HG02678 (cell line): ENCODE results near the gene BIRC6.
"Not testable (repeated sequence)": the region's sequence is repeated elsewhere in the genome, so short reads cannot be mapped to it uniquely, and the experiment has no call there.

ENCODE experiments used
- ATAC-seq: cut with Tn5 transposase; IDR thresholded peaks from one replicate; pipeline ENCODE4 v1.9.1; 2021; ENCODE audit warnings: mild to moderate bottlenecking, moderate library complexity; ENCODE audit not compliant: unreplicated experiment

The BIRC6 gene

GRCh38 chr2:32446369-32446768 lies 89.5 kb downstream of the BIRC6 start:
- no peak for ATAC-seq

DNA sequence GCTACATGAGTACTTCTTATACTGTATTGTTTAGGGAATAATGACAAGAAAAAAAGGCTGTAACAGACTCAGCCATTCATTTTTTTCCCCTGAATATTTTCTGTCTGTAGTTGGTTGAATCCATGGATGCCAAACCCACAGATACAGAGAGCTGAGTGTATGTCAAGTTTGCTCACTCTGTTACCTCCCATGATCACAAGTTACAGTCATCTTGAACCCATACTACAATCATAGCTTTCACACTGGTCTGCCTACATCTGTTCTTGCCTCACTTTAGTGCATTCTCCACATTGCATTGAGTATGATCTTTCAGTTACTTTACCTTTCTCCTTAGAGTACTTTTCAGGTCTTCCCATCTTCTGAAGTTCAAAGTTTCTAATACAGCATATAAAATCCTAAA lies 94.0 kb downstream of the BIRC6 start:
- no peak for ATAC-seq

GRCh38 chr2:32452338-32453064 lies 95.7 kb downstream of the BIRC6 start:
- ATAC-seq = no peak

GRCh38 chr2:32453242-32454062 lies 96.6 kb downstream of the BIRC6 start:
- ATAC-seq = no peak

DNA sequence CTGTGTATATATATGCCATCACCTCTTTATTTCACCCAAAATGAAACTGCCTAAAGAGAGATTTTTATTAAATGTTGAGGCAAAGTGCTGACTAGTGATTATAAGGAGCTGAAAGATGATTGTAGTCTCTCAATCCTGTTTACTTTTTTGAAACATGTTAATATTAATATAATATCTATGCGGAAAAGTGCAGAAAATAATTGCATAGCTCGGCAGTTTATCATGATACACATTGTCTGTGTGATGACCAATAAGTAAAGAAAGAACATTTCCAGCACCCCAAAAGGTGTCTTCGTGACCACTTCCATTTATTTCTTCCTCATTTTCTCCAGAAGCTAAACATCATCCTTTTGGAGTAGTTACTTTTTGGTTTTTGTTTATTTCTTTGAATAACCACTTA lies 99.0 kb downstream of the BIRC6 start:
- ATAC-seq = no peak

DNA sequence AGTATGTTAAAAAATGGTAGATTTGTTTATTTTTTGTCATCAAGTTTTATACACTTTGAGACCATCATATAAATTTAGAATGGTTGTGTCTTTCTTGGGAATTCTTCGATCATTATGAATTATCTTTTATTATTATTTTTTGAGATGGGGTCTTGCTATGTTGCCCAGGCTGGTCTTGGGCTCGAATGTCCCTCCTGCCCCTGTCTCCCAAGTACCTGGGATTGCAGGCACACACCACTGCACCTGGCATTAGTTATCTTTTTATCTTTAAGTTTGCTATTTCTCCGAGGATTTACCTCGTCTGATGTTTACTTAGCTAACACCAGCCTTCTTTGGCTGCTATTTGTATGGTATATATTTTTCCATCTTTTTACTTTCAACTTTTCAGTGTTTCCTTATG lies 100.0 kb downstream of the BIRC6 start:
- ATAC-seq = no peak

- no peak for ATAC-seq
Measured at GRCh38 chr2:32457814-32458213, 101.0 kb downstream of the BIRC6 start.

GRCh38 chr2:32460861-32461260 lies 104.0 kb downstream of the BIRC6 start:
- not testable (repeated sequence) for ATAC-seq

- ATAC-seq = no peak
Measured at GRCh38 chr2:32463110-32463509, 106.3 kb downstream of the BIRC6 start.

DNA sequence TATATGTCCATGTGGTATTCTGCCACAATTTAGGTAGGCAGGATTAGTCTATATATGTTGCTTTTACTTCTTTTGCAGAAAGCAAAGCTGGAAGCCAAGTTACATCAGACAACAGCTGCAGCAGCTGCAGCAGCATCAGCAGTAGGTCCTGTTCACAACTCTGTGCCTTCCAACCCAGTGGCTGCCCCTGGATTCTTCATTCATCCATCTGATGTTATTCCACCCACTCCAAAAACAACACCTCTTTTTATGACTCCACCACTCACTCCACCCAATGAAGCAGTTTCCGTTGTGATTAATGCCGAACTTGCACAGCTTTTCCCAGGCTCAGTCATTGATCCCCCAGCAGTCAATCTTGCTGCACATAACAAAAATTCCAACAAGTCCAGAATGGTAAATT lies 107.6 kb downstream of the BIRC6 start:
- ATAC-seq = no peak

DNA sequence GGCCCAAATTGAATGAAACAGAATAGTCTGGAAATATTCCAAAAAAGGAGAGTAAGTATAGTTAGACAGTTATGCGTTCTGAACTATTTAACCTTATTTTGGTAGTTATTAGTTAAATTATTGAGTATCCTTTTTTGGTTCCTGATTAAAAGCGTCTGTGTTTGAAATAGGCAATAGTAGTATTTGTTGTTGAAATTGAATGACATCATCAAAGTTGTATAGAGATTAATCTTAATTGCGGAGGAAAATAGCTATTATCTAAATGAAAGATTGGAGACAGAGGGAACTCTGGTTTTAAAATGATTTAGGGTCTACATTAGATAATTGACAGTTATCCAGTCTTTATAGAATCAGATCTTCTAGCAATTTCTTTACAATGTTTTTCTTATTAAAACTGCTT lies 115.8 kb downstream of the BIRC6 start:
- no peak for ATAC-seq

DNA sequence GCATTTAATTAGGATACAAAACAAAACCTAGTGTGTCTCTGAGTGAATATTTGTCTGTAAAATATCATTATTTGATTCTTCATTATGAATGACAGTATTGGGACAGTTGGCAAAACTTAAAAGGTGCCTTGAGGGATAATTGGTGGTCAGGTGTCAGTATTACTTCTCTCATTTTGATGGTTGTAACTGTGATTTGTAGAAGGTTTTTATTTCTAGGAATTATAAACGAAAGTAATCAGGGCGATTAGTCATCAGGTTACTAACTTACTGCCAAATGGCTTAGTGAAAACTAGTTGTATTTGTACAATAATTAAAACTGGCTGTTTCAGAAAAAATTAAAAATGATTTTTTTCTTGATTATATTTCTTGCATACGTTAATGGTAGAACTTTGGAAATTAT lies 117.6 kb downstream of the BIRC6 start:
- ATAC-seq = no peak

DNA sequence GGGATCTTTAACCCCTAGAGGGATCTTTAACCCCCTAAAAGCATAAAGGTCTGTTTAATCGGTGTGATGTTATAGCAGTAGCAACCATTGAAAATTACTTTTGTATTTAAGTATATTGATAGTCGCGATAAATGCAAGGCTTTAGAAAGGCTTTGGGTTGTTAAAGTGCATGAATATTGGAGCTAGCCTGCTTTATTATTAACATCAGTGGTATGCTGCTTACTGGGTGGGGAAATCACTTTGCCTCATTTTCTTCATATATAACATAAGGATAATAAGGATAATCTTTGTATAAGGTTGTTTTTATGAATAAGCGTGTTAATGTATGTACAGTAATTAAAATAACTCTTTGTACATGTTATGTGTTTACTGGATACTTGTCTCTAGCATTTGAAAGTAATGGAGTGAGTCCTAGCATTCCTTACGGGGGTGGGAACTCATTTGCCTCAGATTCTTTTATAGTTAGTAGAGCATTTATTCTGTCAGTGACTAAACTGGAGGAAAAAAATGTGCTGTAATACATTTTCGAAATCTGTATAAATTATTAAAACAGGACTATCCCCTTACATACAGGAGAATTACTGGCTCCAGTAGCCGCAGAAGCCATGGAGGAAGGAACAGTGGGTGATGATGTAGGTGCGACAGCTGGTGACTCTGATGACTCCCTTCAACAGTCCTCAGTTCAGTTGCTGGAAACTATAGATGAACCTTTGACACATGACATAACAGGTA lies 122.2 kb downstream of the BIRC6 start:
- no peak for ATAC-seq

DNA sequence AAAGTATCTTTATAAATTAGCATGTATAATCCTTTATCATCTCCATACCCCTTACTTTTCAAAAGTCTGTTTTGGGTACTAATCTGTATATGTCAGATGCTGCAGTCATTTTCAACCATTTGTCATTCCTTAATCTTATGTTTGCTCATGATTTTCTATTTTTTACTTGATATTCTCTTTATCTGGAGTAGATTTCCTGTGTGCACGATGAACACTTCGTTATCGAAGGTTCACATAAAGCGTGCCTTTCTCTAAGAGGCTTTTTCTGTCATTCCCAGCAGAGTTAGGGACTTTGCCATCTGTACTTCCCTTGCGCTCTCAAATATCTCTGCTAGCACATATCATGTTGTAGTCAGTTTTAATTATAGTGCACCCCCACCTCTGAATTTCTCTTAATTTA lies 123.2 kb downstream of the BIRC6 start:
- ATAC-seq = no peak

DNA sequence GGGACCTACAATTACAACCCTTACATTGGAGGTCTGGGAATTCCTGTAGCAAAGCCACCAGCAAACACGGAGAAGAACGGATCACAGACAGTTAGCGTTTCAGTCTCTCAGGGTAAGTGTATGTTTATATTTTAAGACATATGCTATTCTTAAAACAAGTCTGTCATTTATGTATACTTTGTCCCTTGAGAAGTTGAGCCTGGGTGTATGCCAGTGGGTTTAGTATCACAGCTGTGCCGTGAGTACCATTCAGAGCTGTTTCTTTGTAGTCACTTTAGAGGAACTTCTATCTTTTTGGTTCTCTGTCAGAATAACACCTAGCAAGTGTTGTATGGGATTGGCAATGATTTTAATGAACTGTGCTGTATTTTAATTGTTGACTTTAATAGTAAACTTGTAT lies 125.6 kb downstream of the BIRC6 start:
- no peak for ATAC-seq

DNA sequence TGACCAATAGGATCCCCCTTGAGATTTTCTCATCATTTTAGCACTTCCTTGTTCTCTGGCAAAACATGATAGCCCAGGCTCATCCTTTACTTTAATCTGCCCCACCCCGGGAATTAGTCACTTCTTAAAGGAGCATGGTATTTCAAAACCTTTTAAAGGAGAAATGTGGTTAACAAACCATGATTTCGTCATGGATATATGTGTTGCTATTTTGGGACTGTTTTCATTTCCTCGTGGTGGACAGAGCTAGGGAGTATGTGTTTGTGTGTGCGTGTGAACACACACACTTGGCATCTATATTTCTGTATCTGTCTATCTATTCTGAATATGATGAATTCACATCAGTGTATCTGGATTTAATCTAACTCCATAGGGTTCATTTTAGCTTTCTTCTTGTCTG lies 128.1 kb downstream of the BIRC6 start:
- ATAC-seq = no peak

DNA sequence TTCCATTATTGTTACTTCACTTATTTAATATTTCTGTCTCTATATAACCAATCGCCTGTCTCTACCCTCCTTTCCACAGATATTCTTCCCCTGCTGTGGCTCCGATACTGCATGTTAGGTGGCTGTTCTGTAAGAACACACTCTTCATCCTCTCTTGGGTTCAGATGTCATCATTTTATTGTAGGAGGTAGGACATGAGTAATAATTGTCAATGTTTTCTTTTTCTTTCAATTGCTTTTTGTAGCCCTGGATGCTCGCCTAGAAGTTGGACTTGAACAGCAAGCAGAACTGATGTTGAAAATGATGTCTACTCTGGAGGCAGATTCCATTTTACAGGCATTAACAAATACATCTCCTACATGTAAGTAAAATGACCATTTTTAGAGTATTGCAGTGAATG lies 128.6 kb downstream of the BIRC6 start:
- ATAC-seq = no peak

DNA sequence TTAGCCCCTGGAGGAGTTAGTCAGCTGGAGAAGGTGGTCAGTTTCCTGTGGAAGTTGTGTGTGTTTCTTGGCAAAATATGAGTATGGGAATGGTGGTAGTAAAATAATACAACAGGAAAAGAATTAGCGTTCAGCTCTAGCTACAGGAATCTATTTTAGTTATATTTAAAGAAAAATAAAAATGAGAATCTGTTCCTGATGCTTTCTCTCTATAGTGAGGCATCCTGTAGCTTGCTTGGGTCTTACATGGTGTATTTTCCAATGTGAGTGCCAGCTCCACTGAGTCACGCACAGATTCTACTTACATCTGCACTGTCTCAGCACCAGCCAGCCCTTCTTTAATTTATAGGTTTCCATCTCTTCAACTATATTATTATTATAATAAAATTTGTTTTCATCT lies 132.2 kb downstream of the BIRC6 start:
- no peak for ATAC-seq

DNA sequence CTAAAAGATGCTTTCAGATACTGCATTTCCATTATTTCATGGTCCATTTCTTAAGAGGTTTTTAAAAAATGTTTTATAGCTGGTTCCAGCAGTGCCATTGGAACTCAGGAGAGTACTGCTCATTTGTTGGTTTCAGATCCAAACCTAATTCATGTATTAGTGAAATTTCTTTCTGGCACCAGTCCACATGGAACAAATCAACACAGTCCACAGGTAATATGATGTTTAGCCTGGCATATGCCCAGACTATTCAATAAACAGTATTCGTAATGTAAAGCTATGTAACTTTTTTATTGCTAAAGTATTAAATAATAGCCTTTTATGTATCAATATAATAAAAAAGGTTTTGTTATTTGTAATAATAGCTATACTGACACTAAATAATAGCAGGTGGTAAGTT lies 134.5 kb downstream of the BIRC6 start:
- no peak for ATAC-seq

GRCh38 chr2:32495139-32495538 lies 138.3 kb downstream of the BIRC6 start:
- no peak for ATAC-seq

DNA sequence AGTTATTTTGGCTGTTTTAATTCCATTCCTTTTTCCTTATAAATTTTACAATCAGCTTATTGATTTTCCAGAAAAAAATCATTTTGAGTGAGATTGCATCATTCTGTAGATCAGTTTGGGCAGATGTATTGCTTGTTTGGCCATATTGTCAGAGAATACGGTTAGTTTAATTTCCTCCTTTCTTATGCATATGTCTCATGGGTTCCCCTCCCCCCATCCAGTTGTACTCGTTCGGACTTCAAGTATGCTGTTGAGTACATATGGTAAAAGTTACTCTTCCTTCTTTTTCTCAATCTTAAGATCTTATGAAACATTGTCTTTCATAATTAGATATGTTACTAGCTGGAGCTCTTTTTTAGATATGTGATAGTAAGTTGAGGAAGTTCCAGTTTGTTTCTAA lies 139.8 kb downstream of the BIRC6 start:
- no peak for ATAC-seq

GRCh38 chr2:32498306-32498705 lies 141.5 kb downstream of the BIRC6 start:
- ATAC-seq = no peak
